ENCODE measurements around the gene PTPN22. TPM values are rescaled to one million over a fixed set of nuclear protein-coding genes. Genes with fewer than 3 reads are reported as not detected.

Gene PTPN22
- total RNA-seq, 1 donor from 2014 or later, result 1.0 TPM

DNA sequence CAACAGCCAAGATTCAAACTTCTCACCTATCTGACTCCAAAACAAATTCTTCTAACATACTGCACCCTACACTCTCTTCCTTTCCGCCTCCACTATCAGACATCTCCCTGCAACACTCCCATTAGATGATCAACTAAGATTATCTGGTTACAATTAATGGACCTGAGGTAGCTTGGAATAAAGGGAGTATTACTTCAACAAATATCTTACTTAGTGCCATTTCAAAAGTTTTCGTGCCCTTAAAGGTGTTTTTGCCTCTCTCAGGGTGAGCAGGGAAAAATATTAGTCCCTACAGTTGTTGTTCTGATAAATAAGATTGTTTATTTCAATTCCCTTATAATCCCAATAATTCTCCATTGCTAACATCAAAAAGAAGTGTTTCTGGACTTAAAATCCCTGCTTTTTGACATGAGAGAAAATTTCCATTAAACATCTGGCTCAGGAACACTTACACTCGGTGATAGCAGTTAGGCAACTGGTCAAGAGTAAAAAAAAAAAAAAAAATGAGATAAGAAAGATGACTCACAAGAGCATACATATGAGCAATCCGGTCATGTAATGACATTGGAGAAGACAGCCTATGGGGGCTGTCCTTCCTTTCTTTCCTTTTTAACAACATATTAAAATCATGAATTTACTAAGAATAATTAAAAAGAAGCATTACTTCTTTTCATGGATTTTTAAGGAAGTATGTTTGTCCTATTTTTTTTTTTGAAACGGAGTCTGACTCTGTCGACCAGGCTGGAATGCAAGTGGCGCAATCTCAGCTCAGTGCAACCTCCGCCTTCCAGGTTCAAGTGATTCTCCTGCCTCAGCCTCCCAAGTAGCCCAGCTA lies 66.9 kb downstream of the PTPN22 start:
- Histone ChIP-seq H3K27ac (ENCODE audit: low read depth, low read length) (no peak overlapping the region), H3K4me1 (ENCODE audit: control insufficient read depth in 3 of 3, insufficient read depth in 3 of 3, low read length in 3 of 3) (peaks cover 2 to 8% (median 7%) of the 10 kb centered on the region in 3 donors), H3K9ac (ENCODE audit: low read depth in 1 of 3, low read length in 3 of 3) (no peak overlapping the region), H3K36me3 (ENCODE audit: control insufficient read depth in 3 of 3, insufficient read depth in 3 of 3, low read length in 3 of 3) (no peaks in the 10 kb centered on the region), H3K9me3 (ENCODE audit: control insufficient read depth in 3 of 3, low read length in 3 of 3) (no peaks in the 10 kb centered on the region), H3K27me3 (ENCODE audit: control insufficient read depth in 3 of 3, insufficient read depth in 3 of 3, low read length in 3 of 3) (no peaks in the 10 kb centered on the region), H3K4me3 (ENCODE audit: low read length in 3 of 3) (no peak overlapping the region)

DNA sequence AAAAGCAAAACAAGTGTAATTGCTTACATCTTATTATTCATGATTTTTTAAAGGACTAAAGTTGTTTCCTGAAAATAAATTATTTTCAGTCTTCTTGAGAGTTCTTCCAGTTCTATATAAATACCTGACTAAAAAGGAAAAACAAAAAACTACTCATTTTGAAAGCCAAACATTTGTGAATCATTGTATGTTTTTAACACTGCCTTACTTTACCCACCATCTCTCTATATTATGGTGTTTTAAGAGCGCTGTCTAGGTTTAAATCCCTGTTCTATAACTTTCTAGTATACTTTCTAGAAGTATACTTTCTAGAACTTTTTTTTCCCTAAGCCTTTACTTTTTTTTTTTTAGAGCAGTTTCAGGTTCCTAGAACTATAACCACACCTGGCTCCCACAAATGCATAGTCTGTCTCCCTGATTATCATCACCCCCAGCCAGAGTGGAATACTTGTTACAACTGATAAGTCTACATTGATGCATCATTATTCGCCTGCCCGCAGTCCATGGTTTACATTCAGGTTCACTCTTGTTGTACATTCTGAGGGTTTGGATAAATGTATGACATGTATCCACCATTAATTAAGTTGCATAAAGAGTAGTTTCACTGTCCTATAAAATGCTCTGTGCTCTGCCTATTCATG lies 69.0 kb downstream of the PTPN22 start:
- Histone ChIP-seq H3K27ac (ENCODE audit: low read depth, low read length) (no peak overlapping the region), H3K9ac (ENCODE audit: low read depth in 1 of 3, low read length in 3 of 3) (no peak overlapping the region), H3K9me3 (ENCODE audit: control insufficient read depth in 3 of 3, low read length in 3 of 3) (no peaks in the 10 kb centered on the region), H3K36me3 (ENCODE audit: control insufficient read depth in 3 of 3, insufficient read depth in 3 of 3, low read length in 3 of 3) (peaks cover 0 to 3% (median 2%) of the 10 kb centered on the region in 3 donors), H3K4me1 (ENCODE audit: control insufficient read depth in 3 of 3, insufficient read depth in 3 of 3, low read length in 3 of 3) (peaks cover 0 to 14% (median 6%) of the 10 kb centered on the region in 3 donors), H3K27me3 (ENCODE audit: control insufficient read depth in 3 of 3, insufficient read depth in 3 of 3, low read length in 3 of 3) (no peaks in the 10 kb centered on the region), H3K4me3 (ENCODE audit: low read length in 3 of 3) (no peak overlapping the region)

DNA sequence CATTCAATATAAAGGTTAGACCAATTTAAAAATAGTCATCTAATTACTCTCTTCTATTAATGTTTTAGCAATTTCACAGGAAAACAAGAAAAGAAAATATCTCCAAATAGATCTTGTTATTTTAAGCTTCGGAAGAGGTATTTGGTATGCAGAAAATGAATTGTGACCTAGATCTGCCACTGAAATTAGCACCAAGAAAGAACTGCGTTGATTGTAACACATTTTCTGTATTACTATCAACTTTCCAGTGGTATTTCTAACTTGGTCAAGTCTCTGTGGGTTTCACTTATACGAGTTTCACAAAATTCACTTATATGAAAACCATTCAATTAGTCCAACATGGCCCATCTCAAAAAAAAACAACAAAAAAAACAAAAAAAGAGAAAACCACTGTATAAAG lies 71.0 kb downstream of the PTPN22 start:
- Histone ChIP-seq H3K4me1 (ENCODE audit: control insufficient read depth in 3 of 3, insufficient read depth in 3 of 3, low read length in 3 of 3) (peaks cover 0 to 14% (median 8%) of the 10 kb centered on the region in 3 donors), H3K4me3 (ENCODE audit: low read length in 3 of 3) (no peak overlapping the region), H3K27ac (ENCODE audit: low read depth, low read length) (no peak overlapping the region), H3K36me3 (ENCODE audit: control insufficient read depth in 3 of 3, insufficient read depth in 3 of 3, low read length in 3 of 3) (peaks cover 0 to 13% (median 7%) of the 10 kb centered on the region in 3 donors), H3K27me3 (ENCODE audit: control insufficient read depth in 3 of 3, insufficient read depth in 3 of 3, low read length in 3 of 3) (no peaks in the 10 kb centered on the region), H3K9ac (ENCODE audit: low read depth in 1 of 3, low read length in 3 of 3) (peak overlapping the region in 1 of 3 donors; percentile 15), H3K9me3 (ENCODE audit: control insufficient read depth in 3 of 3, low read length in 3 of 3) (no peaks in the 10 kb centered on the region)

DNA sequence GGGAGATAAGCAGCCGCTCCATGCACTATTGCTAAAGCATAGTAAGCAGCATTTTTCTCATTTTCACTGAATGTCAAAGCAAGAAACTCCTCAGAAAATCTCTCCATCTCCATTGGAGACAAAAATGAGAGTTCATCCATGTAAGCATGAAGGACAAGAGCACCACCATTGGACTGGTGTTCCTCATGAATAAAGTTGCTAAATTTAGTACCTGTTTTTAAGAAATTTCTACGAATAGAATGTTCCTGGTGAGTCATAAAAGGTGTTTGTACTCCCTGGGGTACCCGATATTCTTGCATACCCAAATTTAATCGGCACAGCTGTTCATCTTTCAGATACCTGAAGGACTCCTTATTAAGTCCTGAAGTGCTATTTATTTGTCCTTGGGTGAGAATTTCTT lies 74.0 kb downstream of the PTPN22 start:
- Histone ChIP-seq H3K9me3 (ENCODE audit: control insufficient read depth in 3 of 3, low read length in 3 of 3) (no peaks in the 10 kb centered on the region), H3K4me3 (ENCODE audit: low read length in 3 of 3) (no peak overlapping the region), H3K4me1 (ENCODE audit: control insufficient read depth in 3 of 3, insufficient read depth in 3 of 3, low read length in 3 of 3) (peaks cover 0 to 11% (median 8%) of the 10 kb centered on the region in 3 donors), H3K27ac (ENCODE audit: low read depth, low read length) (no peak overlapping the region), H3K27me3 (ENCODE audit: control insufficient read depth in 3 of 3, insufficient read depth in 3 of 3, low read length in 3 of 3) (no peaks in the 10 kb centered on the region), H3K9ac (ENCODE audit: low read depth in 1 of 3, low read length in 3 of 3) (no peak overlapping the region), H3K36me3 (ENCODE audit: control insufficient read depth in 3 of 3, insufficient read depth in 3 of 3, low read length in 3 of 3) (peaks cover 0 to 14% (median 13%) of the 10 kb centered on the region in 3 donors)

DNA sequence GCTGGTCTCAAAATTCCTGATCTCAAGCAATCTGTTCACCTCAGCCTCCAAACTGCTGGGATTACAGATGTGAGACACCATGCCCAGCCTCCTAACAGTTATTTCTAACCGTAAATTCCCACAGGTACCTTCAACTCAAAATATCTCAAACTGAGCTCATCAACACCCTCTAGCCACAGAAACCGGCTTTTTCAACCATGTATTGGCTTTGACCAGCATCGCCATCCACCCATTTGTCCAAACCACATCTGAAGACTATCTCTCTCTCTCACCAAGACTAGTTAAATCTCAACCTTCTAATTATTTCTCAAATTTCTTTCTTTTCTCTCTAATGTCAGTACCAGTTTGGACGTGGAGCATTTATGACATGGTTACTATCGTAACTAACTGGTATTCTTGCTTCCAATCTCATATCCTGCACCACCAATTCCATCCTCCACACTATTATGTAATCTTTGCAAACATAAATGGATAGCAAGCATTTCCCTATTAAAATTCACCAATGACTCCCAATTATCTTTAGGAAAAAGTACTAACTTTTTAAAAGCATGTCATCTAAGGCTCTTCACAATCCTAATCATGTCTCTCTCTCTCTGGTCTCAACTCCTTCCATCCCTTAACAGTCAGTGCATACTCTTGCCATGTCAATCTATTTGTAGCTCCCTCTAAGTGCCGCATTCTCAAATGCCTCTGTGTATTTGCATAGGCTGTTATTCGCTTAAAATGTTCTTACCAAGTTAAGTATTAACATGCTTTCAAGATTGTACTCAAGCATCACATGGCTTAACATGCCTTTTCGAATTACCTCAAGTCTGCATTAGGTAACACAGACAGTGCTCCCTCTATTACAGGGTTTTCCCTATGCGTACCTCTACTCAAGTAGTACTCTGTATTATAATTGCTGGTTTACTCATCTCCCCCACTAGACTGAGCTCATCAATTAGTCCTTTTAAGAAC lies 77.4 kb downstream of the PTPN22 start:
- Histone ChIP-seq H3K9me3 (ENCODE audit: control insufficient read depth in 3 of 3, low read length in 3 of 3) (no peaks in the 10 kb centered on the region), H3K4me3 (ENCODE audit: low read length in 3 of 3) (no peak overlapping the region), H3K4me1 (ENCODE audit: control insufficient read depth in 3 of 3, insufficient read depth in 3 of 3, low read length in 3 of 3) (peaks cover 0 to 7% (median 6%) of the 10 kb centered on the region in 3 donors), H3K36me3 (ENCODE audit: control insufficient read depth in 3 of 3, insufficient read depth in 3 of 3, low read length in 3 of 3) (peaks cover 0 to 14% (median 13%) of the 10 kb centered on the region in 3 donors), H3K9ac (ENCODE audit: low read depth in 1 of 3, low read length in 3 of 3) (no peak overlapping the region), H3K27ac (ENCODE audit: low read depth, low read length) (no peak overlapping the region), H3K27me3 (ENCODE audit: control insufficient read depth in 3 of 3, insufficient read depth in 3 of 3, low read length in 3 of 3) (no peaks in the 10 kb centered on the region)

GRCh38 chr1:113792986-113793385 lies 78.5 kb downstream of the PTPN22 start:
- Histone ChIP-seq H3K9ac (ENCODE audit: low read depth in 1 of 3, low read length in 3 of 3) (no peak overlapping the region), H3K4me3 (ENCODE audit: low read length in 3 of 3) (no peak overlapping the region), H3K27ac (ENCODE audit: low read depth, low read length) (no peak overlapping the region), H3K27me3 (ENCODE audit: control insufficient read depth in 3 of 3, insufficient read depth in 3 of 3, low read length in 3 of 3) (no peaks in the 10 kb centered on the region), H3K36me3 (ENCODE audit: control insufficient read depth in 3 of 3, insufficient read depth in 3 of 3, low read length in 3 of 3) (peaks cover 0 to 14% (median 13%) of the 10 kb centered on the region in 3 donors), H3K4me1 (ENCODE audit: control insufficient read depth in 3 of 3, insufficient read depth in 3 of 3, low read length in 3 of 3) (peaks cover 2 to 4% (median 3%) of the 10 kb centered on the region in 3 donors), H3K9me3 (ENCODE audit: control insufficient read depth in 3 of 3, low read length in 3 of 3) (no peaks in the 10 kb centered on the region)

DNA sequence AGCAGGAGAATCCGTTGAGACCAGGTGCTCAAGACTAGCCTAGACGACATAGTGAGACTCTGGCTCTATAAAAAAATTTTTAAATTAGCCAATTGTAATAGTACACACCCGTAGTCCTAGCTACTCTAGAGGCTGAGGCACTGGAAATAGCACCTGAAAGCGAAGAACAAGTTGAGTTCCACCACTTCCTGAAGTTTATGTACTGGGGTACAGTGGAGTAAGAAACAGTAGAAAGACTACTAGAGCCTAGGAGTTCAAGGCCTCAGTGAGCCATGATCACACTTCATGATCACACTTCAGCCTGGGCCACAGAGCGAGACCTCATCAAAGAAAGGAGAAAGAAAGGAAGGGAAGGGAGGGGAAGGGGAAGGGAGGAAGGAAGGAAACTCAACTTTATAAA lies 79.0 kb downstream of the PTPN22 start:
- H3K4me1 ChIP-seq (ENCODE audit: control insufficient read depth in 3 of 3, insufficient read depth in 3 of 3, low read length in 3 of 3), result peaks cover 0 to 2% (median 2%) of the 10 kb centered on the region in 3 donors
- H3K9me3 ChIP-seq (ENCODE audit: control insufficient read depth in 3 of 3, low read length in 3 of 3), result no peaks in the 10 kb centered on the region
- H3K27ac ChIP-seq (ENCODE audit: low read depth, low read length), result no peak overlapping the region
- no peak overlapping the region for H3K9ac ChIP-seq (ENCODE audit: low read depth in 1 of 3, low read length in 3 of 3)
- H3K4me3 ChIP-seq (ENCODE audit: low read length in 3 of 3), result no peak overlapping the region
- H3K36me3 ChIP-seq (ENCODE audit: control insufficient read depth in 3 of 3, insufficient read depth in 3 of 3, low read length in 3 of 3), result peaks cover 0 to 11% (median 11%) of the 10 kb centered on the region in 3 donors
- no peaks in the 10 kb centered on the region for H3K27me3 ChIP-seq (ENCODE audit: control insufficient read depth in 3 of 3, insufficient read depth in 3 of 3, low read length in 3 of 3)

- peaks cover 15 to 22% (median 18%) of the 10 kb centered on the region in 3 donors for H3K4me1 ChIP-seq (ENCODE audit: control insufficient read depth in 3 of 3, insufficient read depth in 3 of 3, low read length in 3 of 3)
These were observed 82.7 kb downstream of the PTPN22 start for GRCh38 chr1:113788802-113789201.

GRCh38 chr1:113787663-113788062 lies 83.8 kb downstream of the PTPN22 start:
- Histone ChIP-seq H3K9ac (ENCODE audit: low read depth in 1 of 3, low read length in 3 of 3) (no peak overlapping the region), H3K4me1 (ENCODE audit: control insufficient read depth in 3 of 3, insufficient read depth in 3 of 3, low read length in 3 of 3) (peaks cover 22 to 29% (median 27%) of the 10 kb centered on the region in 3 donors), H3K27ac (ENCODE audit: low read depth, low read length) (no peak overlapping the region), H3K27me3 (ENCODE audit: control insufficient read depth in 3 of 3, insufficient read depth in 3 of 3, low read length in 3 of 3) (no peaks in the 10 kb centered on the region), H3K9me3 (ENCODE audit: control insufficient read depth in 3 of 3, low read length in 3 of 3) (no peaks in the 10 kb centered on the region), H3K4me3 (ENCODE audit: low read length in 3 of 3) (no peak overlapping the region), H3K36me3 (ENCODE audit: control insufficient read depth in 3 of 3, insufficient read depth in 3 of 3, low read length in 3 of 3) (no peaks in the 10 kb centered on the region)

More at GRCh38 chr1:113788802-113789201, 82.7 kb downstream of the PTPN22 start:
- Histone ChIP-seq H3K9me3 (ENCODE audit: control insufficient read depth in 3 of 3, low read length in 3 of 3) (no peaks in the 10 kb centered on the region), H3K27ac (ENCODE audit: low read depth, low read length) (no peak overlapping the region), H3K4me3 (ENCODE audit: low read length in 3 of 3) (no peak overlapping the region), H3K36me3 (ENCODE audit: control insufficient read depth in 3 of 3, insufficient read depth in 3 of 3, low read length in 3 of 3) (no peaks in the 10 kb centered on the region), H3K27me3 (ENCODE audit: control insufficient read depth in 3 of 3, insufficient read depth in 3 of 3, low read length in 3 of 3) (no peaks in the 10 kb centered on the region), H3K9ac (ENCODE audit: low read depth in 1 of 3, low read length in 3 of 3) (no peak overlapping the region)

Measured in skeletal muscle tissue (tissue), 4 donors.